GM19193 (cell line): ENCODE data around the gene RBFOX2.

Experiments used
- POLR2A ChIP-seq: IDR thresholded peaks from 4 replicates; pipeline ENCODE4 v1.6.1; 2011; ENCODE audit not compliant: insufficient read depth, insufficient read length; ENCODE audit errors: extremely low read depth

Gene RBFOX2

DNA sequence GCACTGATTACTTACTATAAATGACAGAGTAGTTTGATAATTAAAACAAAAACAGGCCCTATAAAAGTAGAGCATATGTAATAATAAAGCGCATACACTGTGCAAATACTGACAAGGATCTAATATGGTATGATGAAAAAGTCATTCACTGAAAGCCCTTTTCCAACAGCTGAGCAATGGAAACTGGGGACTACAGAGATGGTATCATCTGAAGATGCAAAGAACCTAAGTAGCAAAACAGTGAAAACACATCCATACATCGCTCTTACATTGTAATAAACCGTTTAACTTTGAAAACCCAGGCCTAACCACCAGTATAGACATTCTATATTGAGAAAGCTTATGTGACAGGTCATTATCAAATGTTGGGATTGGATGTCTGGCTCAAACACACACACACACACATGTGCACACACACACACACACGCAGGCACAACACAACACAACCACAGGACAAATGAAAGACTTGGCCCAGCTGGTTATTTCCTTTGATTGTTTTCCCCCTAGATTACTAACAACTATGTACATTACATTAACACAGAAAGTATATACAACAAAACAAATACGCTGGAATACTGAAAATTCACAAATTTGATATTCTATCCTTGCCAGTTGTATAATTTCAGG lies 191.4 kb downstream of the RBFOX2 start:
- no peak for TF ChIP-seq POLR2A

DNA sequence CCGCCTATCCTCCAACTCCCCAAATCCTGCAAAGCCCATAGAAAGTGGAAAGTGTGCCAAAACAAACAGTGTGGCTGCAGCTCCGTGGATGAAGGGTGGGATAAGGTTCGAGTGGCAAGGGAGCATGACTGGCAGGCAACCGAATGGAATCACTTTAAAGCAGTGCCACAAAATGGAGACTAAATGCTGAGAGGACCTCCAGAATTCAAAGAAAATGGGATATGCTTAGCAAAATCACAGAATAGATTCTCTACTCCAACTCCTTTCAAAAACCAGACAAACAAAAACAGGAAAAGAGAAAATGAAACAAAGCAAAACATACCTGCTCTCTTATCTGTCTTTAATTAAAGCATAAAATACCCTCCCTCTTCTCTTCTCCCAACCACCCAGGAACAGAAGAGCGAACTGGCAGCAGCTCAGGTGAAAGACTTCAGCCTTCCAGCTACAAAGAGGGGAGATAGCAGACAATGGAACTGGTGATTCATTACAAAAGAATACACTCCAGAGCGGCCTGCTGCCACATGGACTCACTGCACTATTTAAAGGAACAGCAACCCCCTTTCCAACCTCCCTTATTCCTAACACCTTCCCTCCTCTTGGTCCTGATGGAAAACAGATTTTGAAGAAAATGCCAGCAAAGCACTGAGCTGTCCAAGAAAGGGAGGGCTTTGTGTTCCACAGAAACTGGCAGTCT lies 192.5 kb downstream of the RBFOX2 start:
- no peak for TF ChIP-seq POLR2A

DNA sequence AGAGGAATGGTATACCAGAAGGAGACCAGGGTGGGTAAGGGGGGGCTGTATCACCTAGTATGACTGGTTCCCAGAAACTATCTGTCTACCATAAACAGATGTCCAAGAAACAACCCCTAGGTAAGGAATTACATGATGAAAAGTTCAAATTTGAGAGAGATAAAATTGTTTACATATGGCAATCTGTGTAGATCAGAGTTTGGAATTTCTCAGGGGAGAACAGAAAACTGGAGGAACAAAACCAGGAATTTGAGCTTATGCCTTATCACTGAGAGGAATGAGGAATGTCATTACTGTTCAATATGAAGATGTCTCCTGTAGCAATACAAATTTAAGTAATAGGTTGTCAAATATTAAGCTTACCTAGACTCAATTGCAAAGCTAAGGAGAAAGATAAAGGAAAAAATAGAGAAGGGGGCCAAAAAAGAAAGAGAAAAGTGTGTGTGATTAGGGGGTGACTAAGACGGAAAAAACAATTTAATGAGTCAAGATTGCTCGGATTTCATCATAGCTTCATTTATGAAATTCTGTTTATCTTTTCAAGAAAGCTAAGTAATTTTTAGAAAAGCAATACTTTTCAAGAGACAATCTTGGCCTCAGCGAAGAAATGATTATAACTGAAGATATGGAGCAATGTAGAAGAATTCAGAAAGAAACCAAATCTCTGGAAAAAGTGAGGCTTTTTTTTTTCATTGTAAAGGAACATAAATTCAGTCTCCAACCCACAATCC lies 193.2 kb downstream of the RBFOX2 start:
- no peak for TF ChIP-seq POLR2A

DNA sequence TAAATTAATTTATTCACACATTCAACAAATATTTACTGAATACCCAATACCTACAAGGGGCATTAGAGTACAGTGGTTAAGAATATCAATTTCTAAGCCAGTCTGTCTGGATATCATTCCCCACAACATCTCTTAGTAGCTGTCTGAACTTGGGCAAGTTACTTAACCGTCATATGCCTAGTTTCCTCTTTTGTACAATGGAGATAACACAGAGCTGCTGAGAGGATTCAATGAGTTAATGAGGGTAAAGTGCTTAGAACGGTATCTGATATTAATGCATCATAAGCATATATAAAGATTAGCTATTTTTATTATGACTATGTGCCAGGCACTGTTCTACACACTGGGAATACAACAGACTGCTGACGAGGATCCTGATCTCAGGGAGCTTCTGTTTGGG lies 194.6 kb downstream of the RBFOX2 start:
- no peak for TF ChIP-seq POLR2A

DNA sequence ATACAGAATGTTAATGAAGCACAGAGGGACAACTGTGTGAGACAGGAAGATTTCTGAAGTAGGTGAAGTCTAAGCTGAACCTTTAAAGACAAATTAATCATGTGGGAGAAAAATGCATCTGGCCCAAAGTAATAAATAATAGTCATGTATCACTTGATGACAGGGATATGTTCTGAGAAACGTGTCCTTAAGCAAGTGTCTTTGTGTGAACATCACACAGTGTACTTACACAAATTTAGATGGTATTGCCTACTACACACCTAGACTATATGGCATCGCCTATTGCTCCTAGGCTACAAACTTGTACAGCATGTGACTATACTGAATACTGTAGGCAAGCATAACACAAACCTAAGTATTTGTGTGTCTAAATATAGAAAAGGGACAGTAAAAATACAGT lies 198.3 kb downstream of the RBFOX2 start:
- no peak for TF ChIP-seq POLR2A

DNA sequence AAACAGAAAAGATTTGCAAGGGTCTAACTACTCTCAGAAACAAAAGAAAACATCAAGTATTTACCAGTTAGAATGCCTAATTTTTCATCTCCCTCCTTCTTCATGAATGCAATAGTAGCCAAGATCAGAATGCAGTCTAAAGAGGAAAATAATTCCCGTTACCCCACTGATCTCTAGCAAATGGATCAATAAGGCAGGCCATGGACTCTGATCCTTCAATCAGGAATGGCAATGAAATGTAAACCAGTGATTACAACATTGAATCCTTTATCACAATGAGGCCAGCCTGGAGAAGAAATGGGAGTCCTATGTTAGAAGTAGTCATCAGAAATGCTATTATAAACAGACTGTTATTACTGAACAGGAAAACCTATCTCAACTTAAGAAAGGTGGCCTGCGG lies 204.4 kb downstream of the RBFOX2 start:
- TF ChIP-seq POLR2A: no peak

DNA sequence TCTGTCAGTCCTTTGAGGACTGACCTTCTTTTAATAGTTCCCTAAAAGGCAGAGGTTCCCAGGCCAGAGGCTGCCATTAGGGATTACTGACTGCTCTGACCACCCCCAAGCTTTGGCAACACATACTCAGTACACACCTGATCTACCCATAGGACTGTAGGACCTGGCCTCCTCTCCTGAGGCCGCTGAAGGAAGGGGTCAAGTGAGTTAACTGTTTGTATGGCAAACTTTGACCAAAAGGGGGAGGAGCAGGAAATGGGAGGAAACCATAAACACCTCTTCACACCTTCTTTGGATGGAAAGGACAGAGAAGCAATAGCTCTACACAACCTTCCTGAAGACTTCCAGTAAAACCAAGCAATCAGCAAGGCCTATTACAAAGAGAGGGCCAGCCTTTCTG lies 207.0 kb downstream of the RBFOX2 start:
- TF ChIP-seq POLR2A: no peak

DNA sequence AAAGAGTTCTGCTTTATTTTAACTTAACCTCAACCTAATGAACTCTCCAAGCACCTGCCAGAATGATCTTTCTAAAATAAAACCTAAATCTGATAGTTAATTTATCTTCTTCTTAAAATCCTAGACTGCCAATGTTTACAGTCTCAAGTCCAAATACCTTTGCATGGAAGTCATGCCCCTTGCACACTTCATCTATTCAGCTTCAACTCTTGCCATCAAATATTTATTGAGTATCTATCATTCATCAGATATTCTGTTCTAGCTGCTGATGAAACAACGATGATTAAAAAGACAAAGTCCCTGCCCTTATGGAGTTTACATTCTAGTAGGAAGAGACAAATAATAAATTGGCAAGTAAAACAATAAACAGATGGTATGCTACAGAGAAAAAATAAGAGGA lies 209.2 kb downstream of the RBFOX2 start:
- TF ChIP-seq POLR2A: no peak

DNA sequence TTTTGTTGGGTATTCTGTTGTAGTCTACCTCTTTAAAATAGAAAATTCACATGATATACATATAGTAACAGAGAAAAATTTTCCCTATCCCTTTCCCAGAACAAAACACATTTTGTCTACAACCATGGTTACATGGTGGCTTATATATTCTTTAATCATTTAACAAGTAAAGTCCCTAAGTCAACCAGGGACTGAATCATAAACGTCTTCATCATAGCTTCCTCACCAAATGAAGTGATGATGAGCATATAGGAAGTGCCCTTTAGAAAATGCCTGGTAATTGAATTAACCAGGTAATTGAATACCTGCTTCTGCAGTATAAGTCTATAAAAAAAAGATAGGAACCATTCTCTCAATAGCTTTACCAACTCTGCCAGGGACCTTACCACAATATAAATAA lies 209.7 kb downstream of the RBFOX2 start:
- no peak for TF ChIP-seq POLR2A

DNA sequence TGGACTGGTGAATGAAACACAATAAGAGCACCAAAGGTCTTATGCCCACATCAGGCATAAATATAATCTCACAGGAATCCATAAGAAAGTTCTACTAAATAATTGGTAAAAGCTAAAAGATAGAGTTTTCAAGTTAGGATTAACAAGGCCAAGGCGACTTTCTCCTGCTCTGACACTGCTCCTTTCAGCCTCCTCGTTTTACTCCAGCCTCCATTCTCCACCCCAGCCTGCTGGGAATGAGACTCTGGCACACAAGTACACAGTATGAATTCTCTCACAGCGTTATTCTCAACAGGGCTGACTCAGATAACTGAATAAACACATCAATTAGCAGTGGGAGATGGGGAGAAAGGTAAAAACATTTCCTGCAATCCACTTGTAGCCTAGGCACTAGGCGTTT lies 216.0 kb downstream of the RBFOX2 start:
- TF ChIP-seq POLR2A: no peak

DNA sequence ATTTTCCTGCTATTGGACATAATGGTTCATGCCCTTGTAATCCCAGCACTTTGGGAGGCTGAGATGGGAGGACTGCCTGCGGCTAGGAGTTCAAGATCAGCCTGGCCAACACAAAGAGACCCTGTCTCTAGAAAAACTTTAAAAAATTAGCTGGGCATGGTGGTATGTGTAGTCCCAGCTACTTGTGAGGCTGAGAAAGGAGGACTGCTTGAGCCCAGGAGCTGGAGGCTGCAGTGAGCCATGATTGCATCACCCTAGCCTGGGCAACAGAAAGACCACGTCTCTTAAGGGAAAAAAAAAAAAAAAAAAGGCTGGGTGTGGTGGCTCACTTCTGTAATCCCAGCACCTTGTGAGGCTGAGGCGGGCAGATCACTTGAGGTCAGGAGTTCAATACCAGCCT lies 217.0 kb downstream of the RBFOX2 start:
- TF ChIP-seq POLR2A: no peak

DNA sequence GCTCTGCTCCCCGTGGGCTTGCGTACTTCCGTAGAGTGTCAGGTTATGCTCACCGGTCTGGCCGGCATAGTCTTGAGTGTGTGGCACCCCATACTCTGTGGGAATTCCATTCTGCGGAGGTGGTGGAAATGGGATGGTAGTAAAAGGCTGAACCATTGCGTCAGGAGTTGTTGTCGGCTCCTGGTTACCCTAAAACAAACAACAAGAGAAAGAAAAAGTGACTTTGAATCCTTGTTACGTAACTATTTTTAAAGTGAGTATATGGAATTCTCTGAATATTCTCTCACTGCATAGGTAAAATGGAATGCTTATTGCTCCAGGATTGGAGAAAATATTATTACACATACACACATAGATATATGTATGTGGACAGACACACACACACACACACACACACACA lies 218.8 kb downstream of the RBFOX2 start:
- TF ChIP-seq POLR2A: no peak

DNA sequence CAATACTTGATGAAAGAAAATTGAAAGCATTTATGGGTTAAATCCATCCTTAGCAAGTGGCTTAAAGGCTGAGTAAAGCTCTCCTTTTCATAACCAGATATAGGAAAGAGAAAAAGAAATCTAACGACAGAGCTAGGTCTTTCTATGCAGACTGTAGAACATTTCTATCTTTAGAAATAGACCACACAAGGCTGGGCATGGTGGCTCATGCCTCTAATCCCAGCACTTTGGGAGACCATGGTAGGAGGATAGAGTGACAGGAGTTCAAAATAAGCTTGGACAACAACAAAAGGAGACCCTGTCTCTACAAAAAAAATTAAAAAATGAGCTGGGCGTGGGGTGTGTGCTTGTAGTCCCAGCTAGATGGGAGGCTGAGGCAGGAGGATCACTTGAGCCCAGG lies 220.2 kb downstream of the RBFOX2 start:
- no peak for TF ChIP-seq POLR2A

DNA sequence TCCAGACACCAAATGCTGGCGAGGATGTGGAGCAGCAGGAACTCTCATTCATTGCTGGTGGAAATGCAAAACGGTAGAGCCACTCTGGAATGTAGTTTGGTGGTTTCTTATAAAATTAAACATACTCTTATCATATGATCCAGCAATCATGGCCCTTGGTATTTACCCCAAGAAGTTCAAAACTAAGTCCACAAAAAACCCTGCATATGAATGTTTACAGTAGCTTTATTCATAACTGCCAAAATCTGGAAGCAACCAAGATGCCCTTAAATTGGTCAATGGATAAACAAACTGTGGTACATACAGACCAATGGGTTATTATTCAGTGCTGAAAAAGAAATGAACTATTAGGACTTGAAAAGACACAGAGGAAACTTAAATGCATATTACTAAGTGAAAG lies 223.2 kb downstream of the RBFOX2 start:
- no peak for TF ChIP-seq POLR2A

DNA sequence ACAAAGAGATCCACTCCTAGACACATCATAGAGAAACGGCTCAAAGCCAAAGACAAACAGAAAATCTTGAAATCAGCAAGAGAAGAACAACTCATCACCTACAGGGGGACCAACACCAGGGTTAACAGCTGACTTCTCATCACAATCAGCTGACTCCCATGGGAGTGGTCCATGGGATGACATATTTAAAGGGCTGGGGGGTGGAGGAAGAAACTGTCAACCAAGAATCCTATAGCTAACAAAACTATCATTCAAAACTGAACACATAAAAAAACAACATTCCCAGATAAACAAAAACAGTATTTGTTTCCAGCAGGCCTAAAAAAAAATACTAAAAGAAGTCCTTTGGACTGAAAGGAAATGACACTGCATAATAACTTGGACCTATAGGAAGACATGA lies 224.2 kb downstream of the RBFOX2 start:
- TF ChIP-seq POLR2A: no peak

DNA sequence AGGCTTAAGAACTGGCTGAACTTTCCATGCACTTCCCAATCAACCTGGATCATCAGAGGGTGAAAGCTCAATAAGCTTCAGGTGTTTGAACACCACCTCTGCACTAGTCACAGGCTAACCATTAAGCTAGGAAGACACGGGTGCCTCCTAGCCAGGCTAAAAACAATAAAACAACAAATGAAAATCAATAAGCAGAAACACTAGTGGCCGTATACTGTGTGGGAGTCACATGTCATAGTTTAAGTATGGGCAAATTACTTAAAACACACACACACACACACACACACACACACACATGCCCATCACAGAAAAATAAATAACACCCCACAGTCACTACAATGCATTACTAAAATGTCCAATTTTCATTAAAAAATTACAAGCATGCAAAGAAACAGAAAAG lies 225.7 kb downstream of the RBFOX2 start:
- no peak for TF ChIP-seq POLR2A
